Mesendoderm (in vitro differentiated cells): ENCODE data around the gene PTPRE.

ENCODE experiments used
- DNase-seq: peaks from one replicate; pipeline ENCODE4 v3.0.0; 2013
- H2AK5ac ChIP-seq: 2 replicates; pipeline ENCODE4 v1.6.1; 2013; ENCODE audit warnings: low read length, inconsistent platforms
- H2BK120ac ChIP-seq: 2 replicates; pipeline ENCODE4 v1.6.1; 2013; ENCODE audit warnings: low read depth, mild to moderate bottlenecking, low read length, moderate library complexity, mixed read lengths
- H2BK15ac ChIP-seq: replicated peaks from 2 replicates; pipeline ENCODE4 v1.6.1; 2013; ENCODE audit warnings: low read depth, mild to moderate bottlenecking, moderate library complexity
- H2BK5ac ChIP-seq: 2 replicates; pipeline ENCODE4 v1.6.1; 2013; ENCODE audit warnings: low read length, inconsistent platforms
- H3K18ac ChIP-seq: 2 replicates; pipeline ENCODE4 v1.6.1; 2013; ENCODE audit warnings: mild to moderate bottlenecking, low read length, mixed read lengths
- H3K23ac ChIP-seq: one replicate; pipeline ENCODE4 v1.6.1; 2013; ENCODE audit warnings: low read length
- H3K27ac ChIP-seq: 2 replicates; pipeline ENCODE4 v1.5.1; 2013; ENCODE audit warnings: low read depth, mild to moderate bottlenecking, inconsistent platforms, low read length, moderate library complexity
- H3K27me3 ChIP-seq: 2 replicates; pipeline ENCODE4 v1.6.1; 2013; ENCODE audit warnings: low read length, control low read depth, mild to moderate bottlenecking, inconsistent platforms; ENCODE audit not compliant: insufficient read depth, poor library complexity
- H3K36me3 ChIP-seq: 2 replicates; pipeline ENCODE4 v1.6.1; 2013; ENCODE audit warnings: low read length, inconsistent platforms; ENCODE audit not compliant: control insufficient read depth, insufficient read depth
- H3K4ac ChIP-seq: one replicate; pipeline ENCODE4 v1.6.1; 2013; ENCODE audit warnings: low read depth, mild to moderate bottlenecking, low read length, moderate library complexity
- H3K4me1 ChIP-seq: 2 replicates; pipeline ENCODE4 v1.6.1; 2013; ENCODE audit warnings: low read depth, low read length, inconsistent platforms; ENCODE audit not compliant: control insufficient read depth
- H3K4me2 ChIP-seq: 2 replicates; pipeline ENCODE4 v1.6.1; 2013; ENCODE audit warnings: low read length
- H3K4me3 ChIP-seq: 2 replicates; pipeline ENCODE4 v1.5.1; 2013; ENCODE audit warnings: mild to moderate bottlenecking, low read length
- H3K56ac ChIP-seq: one replicate; pipeline ENCODE4 v1.6.1; 2013; ENCODE audit warnings: low read length
- H3K79me1 ChIP-seq: 2 replicates; pipeline ENCODE4 v1.6.1; 2013; ENCODE audit warnings: low read length, inconsistent platforms
- H3K79me2 ChIP-seq: 2 replicates; pipeline ENCODE4 v1.6.1; 2013; ENCODE audit warnings: mild to moderate bottlenecking, low read length; ENCODE audit not compliant: control insufficient read depth, insufficient read depth
- H3K9ac ChIP-seq: 2 replicates; pipeline ENCODE4 v1.6.1; 2013; ENCODE audit warnings: low read length, inconsistent platforms
- H4K5ac ChIP-seq: one replicate; pipeline ENCODE4 v1.6.1; 2013; ENCODE audit warnings: low read length
- H4K8ac ChIP-seq: one replicate; pipeline ENCODE4 v1.6.1; 2013; ENCODE audit warnings: low read depth, mild to moderate bottlenecking, control low read depth, low read length, moderate library complexity
- WGBS: extraction: QIAGEN DNeasy Blood & Tissue Kit; methylation state at CpG from one replicate; pipeline ENCODE4 v1.1.7; 2013; ENCODE audit warnings: low lambda C conversion rate, missing lambda C conversion rate; ENCODE audit not compliant: insufficient coverage; ENCODE audit errors: extremely low coverage; 5-methylcytosine and 5-hydroxymethylcytosine counted together

PTPRE gene

GRCh38 chr10:128070161-128070560, 163.3 kb downstream of the PTPRE start:
- no peak overlapping the region for H4K5ac ChIP-seq
- H3K79me1 ChIP-seq: no peaks in the 10 kb centered on the region
- no peak overlapping the region for H3K4me2 ChIP-seq
- no peak overlapping the region for H2BK120ac ChIP-seq
- no peaks in the 10 kb centered on the region for H3K27me3 ChIP-seq
- H3K23ac ChIP-seq: no peak overlapping the region
- H4K8ac ChIP-seq: no peak overlapping the region
- no peak overlapping the region for H3K4me3 ChIP-seq
- no peak overlapping the region for H2BK15ac ChIP-seq
- H3K27ac ChIP-seq: no peak overlapping the region
- no peaks in the 10 kb centered on the region for H3K4me1 ChIP-seq
- H2AK5ac ChIP-seq: no peak overlapping the region
- H3K4ac ChIP-seq: no peak overlapping the region
- no peak overlapping the region for H3K9ac ChIP-seq
- no peak for DNase-seq
- H3K36me3 ChIP-seq: no peaks in the 10 kb centered on the region
- H3K56ac ChIP-seq: no peak overlapping the region
- H3K18ac ChIP-seq: no peak overlapping the region
- H2BK5ac ChIP-seq: no peak overlapping the region
- no peaks in the 10 kb centered on the region for H3K79me2 ChIP-seq
- no CpG with 5 or more reads among the region's 10 CpGs for WGBS

- WGBS: no CpG with 5 or more reads among the region's 17 CpGs
- no peak overlapping the region for H4K5ac ChIP-seq
- no peak overlapping the region for H2AK5ac ChIP-seq
- no peak overlapping the region for H3K18ac ChIP-seq
- no peak overlapping the region for H3K27ac ChIP-seq
- no peak overlapping the region for H3K9ac ChIP-seq
- no peaks in the 10 kb centered on the region for H3K79me1 ChIP-seq
- H2BK15ac ChIP-seq: no peak overlapping the region
- no peak overlapping the region for H3K23ac ChIP-seq
- H2BK5ac ChIP-seq: no peak overlapping the region
- H3K79me2 ChIP-seq: no peaks in the 10 kb centered on the region
- H3K4me3 ChIP-seq: no peak overlapping the region
- no peak for DNase-seq
- H3K4me1 ChIP-seq: no peaks in the 10 kb centered on the region
- H2BK120ac ChIP-seq: no peak overlapping the region
- H3K27me3 ChIP-seq: no peaks in the 10 kb centered on the region
- H4K8ac ChIP-seq: no peak overlapping the region
- H3K56ac ChIP-seq: no peak overlapping the region
- no peak overlapping the region for H3K4me2 ChIP-seq
- no peak overlapping the region for H3K4ac ChIP-seq
- H3K36me3 ChIP-seq: no peaks in the 10 kb centered on the region
These were observed 164.0 kb downstream of the PTPRE start for GRCh38 chr10:128070721-128071416.

- Histone ChIP-seq H3K4me2 (no peak overlapping the region), H2BK120ac (no peak overlapping the region), H2BK5ac (no peak overlapping the region), H3K27me3 (no peaks in the 10 kb centered on the region), H3K4ac (no peak overlapping the region), H3K23ac (no peak overlapping the region), H3K36me3 (no peaks in the 10 kb centered on the region), H4K5ac (no peak overlapping the region), H3K27ac (no peak overlapping the region), H3K4me3 (no peak overlapping the region), H4K8ac (no peak overlapping the region), H3K4me1 (no peaks in the 10 kb centered on the region), H2BK15ac (no peak overlapping the region), H3K18ac (no peak overlapping the region), H3K56ac (no peak overlapping the region), H3K79me1 (no peaks in the 10 kb centered on the region), H3K9ac (no peak overlapping the region), H2AK5ac (no peak overlapping the region), H3K79me2 (no peaks in the 10 kb centered on the region)
- WGBS: no CpG with 5 or more reads among the region's 9 CpGs
- DNase-seq: no peak
These were observed 164.5 kb downstream of the PTPRE start for GRCh38 chr10:128071417-128071782.

- H3K23ac ChIP-seq: no peak overlapping the region
- H3K79me1 ChIP-seq: no peaks in the 10 kb centered on the region
- H3K9ac ChIP-seq: no peak overlapping the region
- no peak for DNase-seq
- no peak overlapping the region for H2AK5ac ChIP-seq
- no peaks in the 10 kb centered on the region for H3K4me1 ChIP-seq
- no peak overlapping the region for H3K4me3 ChIP-seq
- no peaks in the 10 kb centered on the region for H3K79me2 ChIP-seq
- no peak overlapping the region for H3K27ac ChIP-seq
- H4K8ac ChIP-seq: no peak overlapping the region
- H3K4me2 ChIP-seq: no peak overlapping the region
- H3K4ac ChIP-seq: no peak overlapping the region
- no peaks in the 10 kb centered on the region for H3K27me3 ChIP-seq
- no peaks in the 10 kb centered on the region for H3K36me3 ChIP-seq
- no peak overlapping the region for H4K5ac ChIP-seq
- WGBS: no CpG with 5 or more reads among the region's 6 CpGs
- no peak overlapping the region for H3K18ac ChIP-seq
- H3K56ac ChIP-seq: no peak overlapping the region
- H2BK15ac ChIP-seq: no peak overlapping the region
- H2BK5ac ChIP-seq: no peak overlapping the region
- H2BK120ac ChIP-seq: no peak overlapping the region
These were observed 165.1 kb downstream of the PTPRE start for GRCh38 chr10:128072046-128072445.

- H2AK5ac ChIP-seq: no peak overlapping the region
- H3K79me1 ChIP-seq: no peaks in the 10 kb centered on the region
- H3K4me2 ChIP-seq: no peak overlapping the region
- H2BK120ac ChIP-seq: no peak overlapping the region
- no peak overlapping the region for H3K56ac ChIP-seq
- H2BK15ac ChIP-seq: no peak overlapping the region
- H2BK5ac ChIP-seq: no peak overlapping the region
- no peak for DNase-seq
- no peak overlapping the region for H3K4me3 ChIP-seq
- H4K8ac ChIP-seq: no peak overlapping the region
- no CpG with 5 or more reads among the region's 14 CpGs for WGBS
- no peaks in the 10 kb centered on the region for H3K4me1 ChIP-seq
- no peak overlapping the region for H3K18ac ChIP-seq
- no peaks in the 10 kb centered on the region for H3K79me2 ChIP-seq
- H3K27me3 ChIP-seq: no peaks in the 10 kb centered on the region
- no peak overlapping the region for H4K5ac ChIP-seq
- no peak overlapping the region for H3K27ac ChIP-seq
- no peak overlapping the region for H3K9ac ChIP-seq
- H3K36me3 ChIP-seq: no peaks in the 10 kb centered on the region
- H3K23ac ChIP-seq: no peak overlapping the region
- no peak overlapping the region for H3K4ac ChIP-seq
These were observed 166.2 kb downstream of the PTPRE start for GRCh38 chr10:128072941-128073645.
